A549 (cell line): Measurements from ENCODE around the gene OBSCN. TPM values are rescaled to one million over a fixed set of nuclear protein-coding genes. Genes with fewer than 3 reads are reported as not detected.

Experiments used
- ATAC-seq, 2 experiments: fragments of 200-7000 bp in 1 of 2; fragments of >200 bp in 1 of 2; cut with Nextera tagmentation in 1 of 2; cut with Tn5 transposase in 1 of 2; 3 replicates each; pipeline versions ENCODE4 v1.8.0 to v1.9.1; 2018 to 2020; ENCODE audit warnings: mild to moderate bottlenecking in 1 of 2, moderate library complexity in 1 of 2
- CTCF ChIA-PET: fragments of 300-600 bp; sonication (Branson Sonifier 250); formaldehyde crosslinking; extraction: SDS; loops from one replicate; lab custom pipeline; 2021; ENCODE audit warnings: antibody characterized with exemption, inconsistent platforms; lab: Yijun Ruan, JAX
- POLR2A ChIA-PET: fragments of 350-600 bp; formaldehyde crosslinking; extraction: SDS; loops from one replicate; lab custom pipeline; 2021; ENCODE audit warnings: antibody characterized with exemption, inconsistent platforms; lab: Yijun Ruan, JAX
- DNase-seq, 2 experiments: peaks; one replicate each; pipeline versions ENCODE4 v3.0.0 to v3.0.0-alpha.2; 2011 to 2016; ENCODE audit warnings: low read depth in 1 of 2, low spot score in 1 of 2
- FAIRE-seq: peaks from 2 replicates; lab custom pipeline; 2011; peaks lifted over from hg19 to GRCh38; lab: Jason Lieb, UNC
- H3K27ac ChIP-seq, 2 experiments: fragments of >200 bp; sonication (Bioruptor Twin); formaldehyde crosslinking; 3 replicates each; pipeline ENCODE4 v1.5.1; 2016 to 2017
- H3K4me1 ChIP-seq: fragments of >200 bp; sonication (Bioruptor Twin); formaldehyde crosslinking; 3 replicates; pipeline ENCODE4 v1.6.1; 2016
- H3K4me2 ChIP-seq: fragments of >200 bp; sonication (Bioruptor Twin); formaldehyde crosslinking; 3 replicates; pipeline ENCODE4 v1.6.1; 2016
- H3K4me3 ChIP-seq: fragments of >200 bp; sonication (Bioruptor Twin); formaldehyde crosslinking; 3 replicates; pipeline ENCODE4 v1.5.1; 2016
- H3K9me3 ChIP-seq: fragments of >200 bp; sonication (Bioruptor Twin); formaldehyde crosslinking; 3 replicates; pipeline ENCODE4 v1.6.1; 2016
- HEYL ChIP-seq: fragments of 250-450 bp; sonication (Bioruptor Pico); IDR thresholded peaks from 2 replicates; pipeline ENCODE4 v1.8.0; 2021; ENCODE audit warnings: mild to moderate bottlenecking, moderate library complexity
- HOXA7 ChIP-seq: fragments of 250-450 bp; sonication (Bioruptor Pico); IDR thresholded peaks from 2 replicates; pipeline ENCODE4 v1.5.0; 2020; ENCODE audit warnings: mild to moderate bottlenecking, moderate library complexity
- HOXB5 ChIP-seq: fragments of 250-450 bp; sonication (Bioruptor Pico); IDR thresholded peaks from 2 replicates; pipeline ENCODE4 v1.5.0; 2020; ENCODE audit warnings: mild to moderate bottlenecking, moderate library complexity
- MAFK ChIP-seq: fragments of 450-650 bp; IDR thresholded peaks from 2 replicates; pipeline ENCODE4 v1.6.1; 2014; ENCODE audit not compliant: partially characterized antibody
- POLR2AphosphoS2 ChIP-seq: conservative IDR thresholded peaks from 2 replicates; pipeline ENCODE4 v1.6.1; 2012; ENCODE audit warnings: low read length, improper control_type of control experiment, inconsistent platforms
- RAD21 ChIP-seq, 2 experiments: fragments of >200 bp in 1 of 2; sonication (Bioruptor Twin) in 1 of 2; formaldehyde crosslinking in 1 of 2; IDR thresholded peaks in 1 of 2; conservative IDR thresholded peaks in 1 of 2; 2 replicates in 1 of 2; 3 replicates in 1 of 2; pipeline ENCODE4 v1.6.1; 2012 to 2018; ENCODE audit warnings: inconsistent platforms in 1 of 2
- SMC3 ChIP-seq: fragments of >200 bp; sonication (Bioruptor Twin); formaldehyde crosslinking; IDR thresholded peaks from 3 replicates; pipeline ENCODE4 v1.6.1; 2018; ENCODE audit warnings: inconsistent platforms
- WGBS: methylation state at CpG from one replicate; pipeline ENCODE4 v1.1.6; 2017; ENCODE audit errors: missing lambda C conversion rate; 5-methylcytosine and 5-hydroxymethylcytosine counted together
- polyA plus RNA-seq, 4 experiments: library from polyadenylated mRNA; depleted of rRNA in 3 of 4; stranded (reverse); fragments of >200 nt; fragmentation: RNase III in 1 of 4; extraction: RNeasy Plus Mini Kit Qiagen cat#74134 plus additional on column Dnase treatment in 1 of 4; gene quantifications; 2 replicates in 3 of 4; 3 replicates in 1 of 4; pipeline ENCODE4 v1.2.3, GENCODE V29; 2011 to 2017
- TF ChIP-seq, protein P1 (sequence below): fragments of >200 bp; sonication (Bioruptor Twin); formaldehyde crosslinking; IDR thresholded peaks from 3 replicates; pipeline ENCODE4 v1.5.1; 2016
- TF ChIP-seq, protein P2 (sequence below): IDR thresholded peaks from 2 replicates; pipeline ENCODE4 v1.6.1; 2012
- TF ChIP-seq, protein P3 (sequence below): fragments of 200-600 bp; sonication (generic); IDR thresholded peaks from 2 replicates; pipeline ENCODE4 v1.6.1; 2016; ENCODE audit warnings: antibody characterized with exemption, mild to moderate bottlenecking, moderate library complexity

Gene OBSCN
- polyA plus RNA-seq, 2 of the 4 experiments (the other 2 are of a cell fraction) = 3.1 to 6.8 TPM

GRCh38 chr1:228393268-228393701 lies 185.4 kb downstream of the OBSCN start:
- Histone ChIP-seq H3K9me3 (no peaks in the 10 kb centered on the region), H3K4me3 (no peak overlapping the region), H3K4me2 (no peak overlapping the region), H3K27ac (no peak overlapping the region), H3K4me1 (peaks cover 13% of the 10 kb centered on the region)
- ATAC-seq (peak; percentile 72 to 84), FAIRE-seq (no peak), DNase-seq (peak in 1 of 2 experiments; percentile 56)
- ChIA-PET POLR2A (interaction anchor here (2.6 kb wide), 1 partner anchor 13 kb away, joined by 18 read pairs; the partner anchor contains the start of gene TRIM11), CTCF (interaction anchor here (0.6 to 3.6 kb wide), 15 partner anchors 10 to 262 kb away, joined by 3 to 30 read pairs (median 3); partner anchors contain the start of gene TRIM11)
- TF ChIP-seq RAD21 (conservative IDR thresholded peaks at IDR 0.05 in 1 of 2, IDR thresholded peaks at IDR 0.05 in 1 of 2) (peak in 1 of 2 experiments; percentile 36; a peak in 2 of 5 replicates), SMC3 (peak; percentile 44; the same call in 1 of the 3 replicates)
- TF ChIP-seq, protein P1, sequence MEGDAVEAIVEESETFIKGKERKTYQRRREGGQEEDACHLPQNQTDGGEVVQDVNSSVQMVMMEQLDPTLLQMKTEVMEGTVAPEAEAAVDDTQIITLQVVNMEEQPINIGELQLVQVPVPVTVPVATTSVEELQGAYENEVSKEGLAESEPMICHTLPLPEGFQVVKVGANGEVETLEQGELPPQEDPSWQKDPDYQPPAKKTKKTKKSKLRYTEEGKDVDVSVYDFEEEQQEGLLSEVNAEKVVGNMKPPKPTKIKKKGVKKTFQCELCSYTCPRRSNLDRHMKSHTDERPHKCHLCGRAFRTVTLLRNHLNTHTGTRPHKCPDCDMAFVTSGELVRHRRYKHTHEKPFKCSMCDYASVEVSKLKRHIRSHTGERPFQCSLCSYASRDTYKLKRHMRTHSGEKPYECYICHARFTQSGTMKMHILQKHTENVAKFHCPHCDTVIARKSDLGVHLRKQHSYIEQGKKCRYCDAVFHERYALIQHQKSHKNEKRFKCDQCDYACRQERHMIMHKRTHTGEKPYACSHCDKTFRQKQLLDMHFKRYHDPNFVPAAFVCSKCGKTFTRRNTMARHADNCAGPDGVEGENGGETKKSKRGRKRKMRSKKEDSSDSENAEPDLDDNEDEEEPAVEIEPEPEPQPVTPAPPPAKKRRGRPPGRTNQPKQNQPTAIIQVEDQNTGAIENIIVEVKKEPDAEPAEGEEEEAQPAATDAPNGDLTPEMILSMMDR = peak; percentile 43
- TF ChIP-seq, protein P2, sequence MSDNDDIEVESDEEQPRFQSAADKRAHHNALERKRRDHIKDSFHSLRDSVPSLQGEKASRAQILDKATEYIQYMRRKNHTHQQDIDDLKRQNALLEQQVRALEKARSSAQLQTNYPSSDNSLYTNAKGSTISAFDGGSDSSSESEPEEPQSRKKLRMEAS = no peak
- 74% methylated on average over 8 of the region's 8 CpGs for WGBS

DNA sequence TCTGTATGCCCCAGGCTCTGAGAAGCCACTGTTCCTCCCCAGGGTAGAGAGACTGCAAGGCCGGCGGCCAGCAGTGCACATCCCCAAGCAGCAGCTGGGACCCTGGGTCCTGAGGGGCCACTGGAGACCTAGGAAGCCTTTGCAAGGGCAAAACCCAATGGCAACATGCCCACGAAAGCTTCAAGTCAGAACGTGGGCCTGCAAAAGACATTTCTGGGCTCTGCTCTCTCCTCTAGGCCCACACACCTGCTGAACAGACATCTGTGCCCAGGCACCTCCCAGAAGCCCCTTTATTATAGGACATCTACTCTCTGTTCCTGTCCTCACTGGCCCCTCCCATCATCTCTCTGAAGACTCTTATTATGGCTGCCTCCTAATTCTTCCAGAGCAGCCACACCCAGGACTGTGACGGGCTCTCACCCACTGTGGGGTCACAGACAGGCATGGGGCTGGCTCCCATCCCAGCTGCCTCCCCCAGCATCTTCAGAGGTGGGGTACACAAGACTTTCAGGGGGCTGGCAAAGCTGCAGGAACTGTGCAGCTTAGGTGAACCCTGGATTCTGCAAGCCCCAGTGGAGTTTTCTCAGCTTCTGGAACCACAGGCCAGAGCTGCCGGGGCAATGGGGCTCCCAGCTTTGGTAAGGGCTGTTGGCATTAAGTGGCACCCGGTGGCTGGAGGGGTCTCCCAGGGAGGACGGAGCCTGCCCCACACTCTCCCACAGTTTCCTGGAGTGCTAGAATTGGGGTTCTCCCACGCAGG lies 186.1 kb downstream of the OBSCN start:
- ChIA-PET CTCF (interaction anchor here (0.8 to 3.6 kb wide), 11 partner anchors 11 to 188 kb away, joined by 3 to 30 read pairs (median 3); partner anchors contain the start of gene TRIM11), POLR2A (interaction anchor here (2.6 kb wide), 1 partner anchor 13 kb away, joined by 18 read pairs; the partner anchor contains the start of gene TRIM11)
- TF ChIP-seq HOXB5 (CRISPR knock-in tag) (no peak), HOXA7 (CRISPR knock-in tag) (no peak), POLR2AphosphoS2 (no peak)
- TF ChIP-seq, protein P3, sequence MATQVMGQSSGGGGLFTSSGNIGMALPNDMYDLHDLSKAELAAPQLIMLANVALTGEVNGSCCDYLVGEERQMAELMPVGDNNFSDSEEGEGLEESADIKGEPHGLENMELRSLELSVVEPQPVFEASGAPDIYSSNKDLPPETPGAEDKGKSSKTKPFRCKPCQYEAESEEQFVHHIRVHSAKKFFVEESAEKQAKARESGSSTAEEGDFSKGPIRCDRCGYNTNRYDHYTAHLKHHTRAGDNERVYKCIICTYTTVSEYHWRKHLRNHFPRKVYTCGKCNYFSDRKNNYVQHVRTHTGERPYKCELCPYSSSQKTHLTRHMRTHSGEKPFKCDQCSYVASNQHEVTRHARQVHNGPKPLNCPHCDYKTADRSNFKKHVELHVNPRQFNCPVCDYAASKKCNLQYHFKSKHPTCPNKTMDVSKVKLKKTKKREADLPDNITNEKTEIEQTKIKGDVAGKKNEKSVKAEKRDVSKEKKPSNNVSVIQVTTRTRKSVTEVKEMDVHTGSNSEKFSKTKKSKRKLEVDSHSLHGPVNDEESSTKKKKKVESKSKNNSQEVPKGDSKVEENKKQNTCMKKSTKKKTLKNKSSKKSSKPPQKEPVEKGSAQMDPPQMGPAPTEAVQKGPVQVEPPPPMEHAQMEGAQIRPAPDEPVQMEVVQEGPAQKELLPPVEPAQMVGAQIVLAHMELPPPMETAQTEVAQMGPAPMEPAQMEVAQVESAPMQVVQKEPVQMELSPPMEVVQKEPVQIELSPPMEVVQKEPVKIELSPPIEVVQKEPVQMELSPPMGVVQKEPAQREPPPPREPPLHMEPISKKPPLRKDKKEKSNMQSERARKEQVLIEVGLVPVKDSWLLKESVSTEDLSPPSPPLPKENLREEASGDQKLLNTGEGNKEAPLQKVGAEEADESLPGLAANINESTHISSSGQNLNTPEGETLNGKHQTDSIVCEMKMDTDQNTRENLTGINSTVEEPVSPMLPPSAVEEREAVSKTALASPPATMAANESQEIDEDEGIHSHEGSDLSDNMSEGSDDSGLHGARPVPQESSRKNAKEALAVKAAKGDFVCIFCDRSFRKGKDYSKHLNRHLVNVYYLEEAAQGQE = no peak
- peaks cover 13% of the 10 kb centered on the region for H3K4me1 ChIP-seq
- DNase-seq = no peak
- no peak overlapping the region for H3K27ac ChIP-seq
- peak in 1 of 2 experiments; percentile 44; a peak in 3 of 6 replicates for ATAC-seq
- no peak overlapping the region for H3K4me2 ChIP-seq
- no peak overlapping the region for H3K4me3 ChIP-seq
- FAIRE-seq = no peak
- H3K9me3 ChIP-seq = no peaks in the 10 kb centered on the region
- WGBS = 90% methylated on average over 9 of the region's 9 CpGs

GRCh38 chr1:228394571-228395394 lies 186.9 kb downstream of the OBSCN start:
- no peak for ATAC-seq
- TF ChIP-seq HEYL (CRISPR knock-in tag) (no peak), MAFK (no peak), POLR2AphosphoS2 (no peak)

More at GRCh38 chr1:228394571-228395394, 186.9 kb downstream of the OBSCN start:
- ChIA-PET POLR2A (no interaction called here), CTCF (interaction anchor here (0.6 to 3.6 kb wide), 6 partner anchors 10 to 396 kb away, joined by 3 to 30 read pairs (median 3); partner anchors contain the start of gene TRIM11)
- H3K27ac ChIP-seq = no peak overlapping the region
- H3K4me3 ChIP-seq = no peak overlapping the region
- DNase-seq = no peak
- WGBS = 96% methylated on average over 38 of the region's 38 CpGs
- FAIRE-seq = no peak
- no peaks in the 10 kb centered on the region for H3K9me3 ChIP-seq
- H3K4me2 ChIP-seq = no peak overlapping the region
- H3K4me1 ChIP-seq = peaks cover 13% of the 10 kb centered on the region
